OCI-LY7 (cell line): Measurements from ENCODE around the gene FCSK.

Experiments
- EZH2phosphoT487 ChIP-seq: fragments of 200-600 bp; sonication (generic); IDR thresholded peaks from 2 replicates; pipeline ENCODE4 v1.6.1; 2018; ENCODE audit warnings: low read depth, borderline replicate concordance, mild to moderate bottlenecking, mixed run types, antibody characterized with exemption, low read length, moderate library complexity, mixed read lengths
- TF ChIP-seq, protein P1 (sequence below): fragments of 200-600 bp; sonication (generic); conservative IDR thresholded peaks from 2 replicates; pipeline ENCODE4 v1.5.1; 2014; ENCODE audit warnings: mild to moderate bottlenecking, antibody characterized with exemption, low read length, moderate library complexity, mixed read lengths

DNA sequence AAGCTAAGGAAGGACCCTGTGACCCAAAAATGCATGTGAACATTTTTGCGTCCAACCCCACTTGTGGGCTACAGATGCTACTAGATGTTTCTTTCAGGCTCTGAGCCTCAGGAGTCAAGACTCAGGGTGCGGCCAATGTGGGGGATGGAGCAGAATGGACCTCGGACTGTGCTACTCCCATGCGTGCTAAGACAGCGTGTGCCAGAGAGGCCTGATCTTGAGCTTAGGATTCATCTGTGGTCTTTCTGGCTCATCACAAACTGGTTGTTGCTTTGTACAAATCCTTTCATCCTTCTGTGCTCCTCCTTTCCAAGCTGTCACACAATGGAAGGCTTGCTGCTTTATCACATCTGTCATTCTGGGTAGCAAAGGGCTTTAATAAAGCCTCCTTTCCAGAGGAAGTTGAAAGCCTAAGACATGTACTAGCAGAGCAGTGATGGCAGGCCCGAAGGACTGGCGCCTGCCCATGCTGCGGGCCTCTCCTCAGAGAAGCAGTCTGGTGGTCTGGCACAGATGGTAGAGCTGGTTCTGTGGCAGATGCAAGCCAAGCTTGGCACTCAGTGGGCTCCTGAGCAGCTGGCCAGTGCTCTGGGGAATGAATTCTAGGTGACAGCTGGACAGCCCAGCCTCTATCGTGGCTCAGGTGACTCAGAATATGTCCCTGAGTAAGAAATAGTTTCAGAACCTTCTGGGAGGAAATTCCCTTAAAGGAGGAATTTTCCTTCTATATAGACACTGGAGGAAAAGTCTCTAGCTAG is 41.2 kb downstream of the FCSK start:
- TF ChIP-seq, protein P1, sequence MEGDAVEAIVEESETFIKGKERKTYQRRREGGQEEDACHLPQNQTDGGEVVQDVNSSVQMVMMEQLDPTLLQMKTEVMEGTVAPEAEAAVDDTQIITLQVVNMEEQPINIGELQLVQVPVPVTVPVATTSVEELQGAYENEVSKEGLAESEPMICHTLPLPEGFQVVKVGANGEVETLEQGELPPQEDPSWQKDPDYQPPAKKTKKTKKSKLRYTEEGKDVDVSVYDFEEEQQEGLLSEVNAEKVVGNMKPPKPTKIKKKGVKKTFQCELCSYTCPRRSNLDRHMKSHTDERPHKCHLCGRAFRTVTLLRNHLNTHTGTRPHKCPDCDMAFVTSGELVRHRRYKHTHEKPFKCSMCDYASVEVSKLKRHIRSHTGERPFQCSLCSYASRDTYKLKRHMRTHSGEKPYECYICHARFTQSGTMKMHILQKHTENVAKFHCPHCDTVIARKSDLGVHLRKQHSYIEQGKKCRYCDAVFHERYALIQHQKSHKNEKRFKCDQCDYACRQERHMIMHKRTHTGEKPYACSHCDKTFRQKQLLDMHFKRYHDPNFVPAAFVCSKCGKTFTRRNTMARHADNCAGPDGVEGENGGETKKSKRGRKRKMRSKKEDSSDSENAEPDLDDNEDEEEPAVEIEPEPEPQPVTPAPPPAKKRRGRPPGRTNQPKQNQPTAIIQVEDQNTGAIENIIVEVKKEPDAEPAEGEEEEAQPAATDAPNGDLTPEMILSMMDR, result no peak
- no peak for TF ChIP-seq EZH2phosphoT487
